Liver (tissue), 9 donors: ENCODE results near the gene GP1BB. TPM values are rescaled to one million over a fixed set of nuclear protein-coding genes. Genes with fewer than 3 reads are reported as not detected.

Source experiments
- DNase-seq: peaks from one replicate; pipeline ENCODE4 v3.0.0-alpha.2; 2017; ENCODE audit warnings: low spot score
- H3K27ac ChIP-seq, 2 donors: one replicate each; pipeline ENCODE4 v1.7.0; 2013; ENCODE audit warnings: inconsistent platforms in 2 of 2, low read length in 2 of 2, control low read depth in 1 of 2, low read depth in 1 of 2, mild to moderate bottlenecking in 1 of 2
- H3K27me3 ChIP-seq, 4 donors: one replicate each; pipeline versions ENCODE4 v1.6.1 to v1.7.0; 2013; ENCODE audit warnings: low read length in 3 of 4, inconsistent platforms in 1 of 4, mild to moderate bottlenecking in 1 of 4, moderate library complexity in 1 of 4; ENCODE audit not compliant: control insufficient read depth in 4 of 4, insufficient read depth in 4 of 4
- H3K36me3 ChIP-seq, 4 donors: one replicate each; pipeline versions ENCODE4 v1.6.1 to v1.7.0; 2013; ENCODE audit warnings: low read length in 3 of 4, mild to moderate bottlenecking in 3 of 4, low read depth in 1 of 4, moderate library complexity in 1 of 4; ENCODE audit not compliant: control insufficient read depth in 4 of 4, insufficient read depth in 3 of 4
- H3K4me1 ChIP-seq, 4 donors: one replicate each; pipeline versions ENCODE4 v1.6.1 to v1.7.0; 2013; ENCODE audit warnings: low read length in 3 of 4, mild to moderate bottlenecking in 3 of 4, moderate library complexity in 1 of 4; ENCODE audit not compliant: control insufficient read depth in 4 of 4, insufficient read depth in 4 of 4
- H3K4me3 ChIP-seq, 3 donors: one replicate each; pipeline versions ENCODE4 v1.6.1 to v1.7.0; 2013; ENCODE audit warnings: low read length in 3 of 3, control low read depth in 1 of 3, low read depth in 1 of 3, mild to moderate bottlenecking in 1 of 3
- H3K9ac ChIP-seq, 2 donors: one replicate each; pipeline ENCODE4 v1.7.0; 2013; ENCODE audit warnings: low read length in 2 of 2, mild to moderate bottlenecking in 2 of 2, moderate library complexity in 2 of 2, control low read depth in 1 of 2, low read depth in 1 of 2
- H3K9me3 ChIP-seq, 4 donors: one replicate each; pipeline versions ENCODE4 v1.6.1 to v1.7.0; 2013; ENCODE audit warnings: low read length in 3 of 4; ENCODE audit not compliant: control insufficient read depth in 4 of 4
- ATF3 ChIP-seq: IDR thresholded peaks from 2 replicates; pipeline ENCODE4 v1.6.1; 2016; ENCODE audit warnings: antibody characterized with exemption
- CTCF ChIP-seq: fragments of 150-350 bp; IDR thresholded peaks from 2 replicates; pipeline ENCODE4 v1.5.1; 2017; ENCODE audit warnings: improper control_type of control experiment, low read depth, low read length; ENCODE audit not compliant: missing input control
- EGR1 ChIP-seq, 2 donors: IDR thresholded peaks; 2 replicates each; pipeline ENCODE4 v1.6.1; 2016 to 2018; ENCODE audit warnings: antibody characterized with exemption in 2 of 2, low read depth in 2 of 2
- FOXA1 ChIP-seq: IDR thresholded peaks from 2 replicates; pipeline ENCODE4 v1.6.1; 2016; ENCODE audit warnings: antibody characterized with exemption
- FOXA2 ChIP-seq: IDR thresholded peaks from 2 replicates; pipeline ENCODE4 v1.6.1; 2016; ENCODE audit warnings: antibody characterized with exemption
- GABPA ChIP-seq, 2 donors: IDR thresholded peaks in 1 of 2; conservative IDR thresholded peaks in 1 of 2; 2 replicates each; pipeline ENCODE4 v1.6.1; 2016; ENCODE audit warnings: antibody characterized with exemption in 2 of 2, mild to moderate bottlenecking in 1 of 2, moderate library complexity in 1 of 2
- HNF4A ChIP-seq, 2 donors: conservative IDR thresholded peaks; 2 replicates each; pipeline ENCODE4 v1.6.1; 2016; ENCODE audit warnings: antibody characterized with exemption in 2 of 2, mild to moderate bottlenecking in 2 of 2
- HNF4G ChIP-seq: IDR thresholded peaks from 2 replicates; pipeline ENCODE4 v1.6.1; 2016; ENCODE audit warnings: antibody characterized with exemption
- JUND ChIP-seq, 2 donors: IDR thresholded peaks; 2 replicates each; pipeline ENCODE4 v1.6.1; 2016; ENCODE audit warnings: antibody characterized with exemption in 2 of 2
- MAX ChIP-seq: IDR thresholded peaks from 2 replicates; pipeline ENCODE4 v1.6.1; 2016; ENCODE audit warnings: antibody characterized with exemption
- NR2F2 ChIP-seq: IDR thresholded peaks from 2 replicates; pipeline ENCODE4 v1.6.1; 2016; ENCODE audit warnings: antibody characterized with exemption
- RAD21 ChIP-seq, 2 donors: IDR thresholded peaks; 2 replicates each; pipeline ENCODE4 v1.6.1; 2016; ENCODE audit warnings: antibody characterized with exemption in 2 of 2, mild to moderate bottlenecking in 2 of 2
- REST ChIP-seq: IDR thresholded peaks from 2 replicates; pipeline ENCODE4 v1.6.1; 2016; ENCODE audit warnings: antibody characterized with exemption, mild to moderate bottlenecking
- RXRA ChIP-seq, 2 donors: IDR thresholded peaks; 2 replicates each; pipeline ENCODE4 v1.6.1; 2017 to 2018; ENCODE audit warnings: antibody characterized with exemption in 2 of 2, mild to moderate bottlenecking in 1 of 2
- SP1 ChIP-seq: IDR thresholded peaks from 2 replicates; pipeline ENCODE4 v1.6.1; 2018; ENCODE audit warnings: antibody characterized with exemption, mild to moderate bottlenecking
- TAF1 ChIP-seq: conservative IDR thresholded peaks from 2 replicates; pipeline ENCODE4 v1.6.1; 2016; ENCODE audit warnings: antibody characterized with exemption, mild to moderate bottlenecking
- YY1 ChIP-seq: IDR thresholded peaks from 2 replicates; pipeline ENCODE4 v1.6.1; 2016; ENCODE audit warnings: antibody characterized with exemption, mild to moderate bottlenecking
- ZBTB33 ChIP-seq: IDR thresholded peaks from 2 replicates; pipeline ENCODE4 v1.6.1; 2016; ENCODE audit warnings: antibody characterized with exemption
- WGBS: extraction: QIAGEN DNeasy Blood & Tissue Kit; methylation state at CpG from one replicate; pipeline ENCODE4 v1.1.7; 2013; 5-methylcytosine and 5-hydroxymethylcytosine counted together
- polyA plus RNA-seq, 2 donors: library from polyadenylated mRNA; stranded (reverse) in 1 of 2; unstranded in 1 of 2; fragments of 200-250 nt in 1 of 2; fragments of >200 nt in 1 of 2; fragmentation: Nextera tagmentation in 1 of 2; extraction: Ambion mirVana in 1 of 2; gene quantifications; one replicate each; pipeline versions ENCODE4 v1.2.1 to v1.2.3, GENCODE V29; 2013 to 2015
- total RNA-seq, 2 donors: library from RNA; depleted of rRNA; stranded (reverse); fragments of >200 nt; gene quantifications; one replicate each; pipeline ENCODE4 v1.2.3, GENCODE V29; 2014
- donor health status: healthy.
- donor health status: healthy.
- donor health status: healthy.
- donor health status: healthy.
- donor health status: healthy.

The GP1BB gene
- total and polyA plus RNA-seq, 4 donors = 0.38 to 5.7 (median 0.51) TPM; not detected in 1

GRCh38 chr22:19746726-19747125 is 23.4 kb downstream of the GP1BB start (continued):
- TF ChIP-seq JUND (IDR thresholded peaks at IDR 0.05) = no peak

GRCh38 chr22:19747551-19747950 is 24.2 kb downstream of the GP1BB start:
- no peak overlapping the region for H3K27ac ChIP-seq
- 80% methylated on average over 12 of the region's 12 CpGs for WGBS
- no peak overlapping the region for H3K4me3 ChIP-seq
- H3K9ac ChIP-seq = no peak overlapping the region
- no peaks in the 10 kb centered on the region for H3K9me3 ChIP-seq
- H3K4me1 ChIP-seq = no peaks in the 10 kb centered on the region
- no peak for DNase-seq
- no peaks in the 10 kb centered on the region for H3K36me3 ChIP-seq
- peaks cover 0 to 2% (median 0%) of the 10 kb centered on the region in 4 donors for H3K27me3 ChIP-seq
- TF ChIP-seq HNF4G (no peak), GABPA (IDR thresholded peaks at IDR 0.05 in 1 of 2, conservative IDR thresholded peaks at IDR 0.05 in 1 of 2) (no peak), REST (no peak), SP1 (no peak), JUND (IDR thresholded peaks at IDR 0.05) (no peak), ZBTB33 (no peak), YY1 (no peak), HNF4A (conservative IDR thresholded peaks at IDR 0.05) (no peak), EGR1 (IDR thresholded peaks at IDR 0.05; ENCODE audit: low read depth in 2 of 2) (no peak), FOXA2 (no peak), CTCF (no peak), RAD21 (IDR thresholded peaks at IDR 0.05) (no peak), NR2F2 (no peak), FOXA1 (no peak), ATF3 (no peak), MAX (no peak), RXRA (IDR thresholded peaks at IDR 0.05) (no peak), TAF1 (no peak)
